K562 (cell line): ENCODE results near the gene BCAS1. TPM values are rescaled to one million over a fixed set of nuclear protein-coding genes. Genes with fewer than 3 reads are reported as not detected.

Experiments used
- ATAC-seq: fragments of 200-7000 bp; cut with Tn5 transposase; 3 replicates; pipeline ENCODE4 v1.9.1; 2020; ENCODE audit warnings: moderate library complexity
- BruUV-seq: library from RNA; stranded (reverse); fragments of 400-500 nt; replicated peaks from 2 replicates; lab custom pipeline; 2021; lab: Mats Ljungman, UMichigan
- CTCF ChIA-PET: fragments of 300-600 bp; formaldehyde crosslinking; extraction: SDS; loops from one replicate; lab custom pipeline; 2021; ENCODE audit warnings: low intra/inter-chr PET ratio; lab: Yijun Ruan, JAX
- POLR2A ChIA-PET: fragments of 300-600, 350-650 bp; sonication (Branson Sonifier 250); formaldehyde crosslinking; extraction: SDS; loops from one replicate; lab custom pipeline; 2021; ENCODE audit warnings: antibody characterized with exemption, inconsistent platforms; lab: Yijun Ruan, JAX
- DNase-seq, 4 experiments: peaks; one replicate each; pipeline versions ENCODE4 v3.0.0 to v3.0.0-alpha.2; 2011 to 2018; ENCODE audit warnings: low spot score in 3 of 4, mixed read lengths in 3 of 4; ENCODE audit errors: extremely low read depth in 1 of 4
- FAIRE-seq: peaks from 2 replicates; lab custom pipeline; 2011; peaks lifted over from hg19 to GRCh38; lab: Jason Lieb, UNC
- H2AFZ ChIP-seq: 2 replicates; pipeline ENCODE4 v1.6.0; 2011; ENCODE audit warnings: low read depth, low read length, control low read depth, inconsistent platforms
- H3K27ac ChIP-seq: fragments of 200-600 bp; 3 replicates; pipeline ENCODE4 v1.8.0; 2011; ENCODE audit warnings: low read depth, mild to moderate bottlenecking, control low read depth, inconsistent platforms, low read length, moderate library complexity, mixed read lengths; ENCODE audit errors: extremely low read depth
- H3K27me3 ChIP-seq, 2 experiments: fragments of 300-600 bp in 1 of 2; 2 replicates in 1 of 2; 3 replicates in 1 of 2; pipeline versions ENCODE4 v1.6.0 to v1.8.0; 2011; ENCODE audit warnings: inconsistent platforms in 2 of 2, low read length in 2 of 2, mild to moderate bottlenecking in 1 of 2, mixed read lengths in 1 of 2, moderate library complexity in 1 of 2; ENCODE audit not compliant: control insufficient read depth in 2 of 2, insufficient read depth in 2 of 2
- H3K36me3 ChIP-seq: fragments of 300-600 bp; 3 replicates; pipeline ENCODE4 v1.8.0; 2011; ENCODE audit warnings: mild to moderate bottlenecking, low read length, inconsistent platforms; ENCODE audit not compliant: control insufficient read depth, insufficient read depth
- H3K4me1 ChIP-seq, 2 experiments: fragments of 200-600 bp in 1 of 2; replicated peaks in 1 of 2; 2 replicates in 1 of 2; 3 replicates in 1 of 2; pipeline versions ENCODE4 v1.5.1 to v1.8.0; 2011; ENCODE audit warnings: inconsistent platforms in 2 of 2, low read length in 2 of 2, mild to moderate bottlenecking in 1 of 2, mixed read lengths in 1 of 2, moderate library complexity in 1 of 2; ENCODE audit not compliant: control insufficient read depth in 2 of 2, insufficient read depth in 2 of 2
- H3K4me2 ChIP-seq: 2 replicates; pipeline ENCODE4 v1.6.1; 2011; ENCODE audit warnings: low read length, control low read depth, inconsistent platforms, mixed read lengths; ENCODE audit not compliant: insufficient read depth
- H3K4me3 ChIP-seq: fragments of 200-600 bp; sonication (generic), shearing (Covaris generic); 2 replicates; pipeline ENCODE4 v1.5.1; 2016; ENCODE audit warnings: control low read depth, inconsistent platforms
- H3K79me2 ChIP-seq: fragments of 200-600 bp; 3 replicates; pipeline ENCODE4 v1.8.0; 2011; ENCODE audit warnings: low read length, inconsistent platforms; ENCODE audit not compliant: control insufficient read depth, insufficient read depth
- H3K9ac ChIP-seq, 2 experiments: 2 replicates each; pipeline versions ENCODE4 v1.6.0 to v1.6.1; 2011; ENCODE audit warnings: low read depth in 2 of 2, low read length in 2 of 2, control low read depth in 1 of 2, inconsistent platforms in 1 of 2, mild to moderate bottlenecking in 1 of 2, mixed read lengths in 1 of 2; ENCODE audit not compliant: insufficient read depth in 1 of 2
- H3K9me1 ChIP-seq: one replicate; pipeline ENCODE4 v1.6.0; 2011; ENCODE audit warnings: inconsistent platforms, mild to moderate bottlenecking, low read length, moderate library complexity; ENCODE audit not compliant: control insufficient read depth, insufficient read depth
- H3K9me3 ChIP-seq: replicated peaks from 2 replicates; pipeline ENCODE4 v1.5.1; 2011; ENCODE audit warnings: low read depth, low read length, inconsistent platforms; ENCODE audit not compliant: control insufficient read depth, insufficient read depth
- H4K20me1 ChIP-seq: replicated peaks from 2 replicates; pipeline ENCODE4 v1.6.1; 2011; ENCODE audit warnings: low read length, inconsistent platforms, mixed read lengths; ENCODE audit not compliant: control insufficient read depth, insufficient read depth
- ATF6 ChIP-seq: sonication (generic); formaldehyde crosslinking; IDR thresholded peaks from 2 replicates; pipeline ENCODE4 v1.4.0; 2020; ENCODE audit warnings: mild to moderate bottlenecking, missing genetic modification reagents
- BCLAF1 ChIP-seq, 2 experiments: fragments of 450-650 bp in 1 of 2; IDR thresholded peaks; 2 replicates each; pipeline ENCODE4 v1.6.1; 2011 to 2017; ENCODE audit warnings: low read depth in 2 of 2, antibody characterized with exemption in 1 of 2, borderline replicate concordance in 1 of 2, low read length in 1 of 2, mild to moderate bottlenecking in 1 of 2, mixed read lengths in 1 of 2; ENCODE audit not compliant: control insufficient read depth in 1 of 2
- C11orf30 ChIP-seq: fragments of 450-650 bp; IDR thresholded peaks from 2 replicates; pipeline ENCODE4 v1.6.1; 2016; ENCODE audit warnings: low read depth, mild to moderate bottlenecking
- CREM ChIP-seq: IDR thresholded peaks from 2 replicates; pipeline ENCODE4 v1.6.1; 2014; ENCODE audit warnings: antibody characterized with exemption, low read depth
- EGR1 ChIP-seq: fragments of 450-650 bp; conservative IDR thresholded peaks from 2 replicates; pipeline ENCODE4 v1.6.1; 2017; ENCODE audit warnings: mild to moderate bottlenecking
- ERF ChIP-seq: fragments of 450-650 bp; formaldehyde crosslinking; IDR thresholded peaks from 2 replicates; pipeline ENCODE4 v1.4.0; 2020; ENCODE audit warnings: mild to moderate bottlenecking, mixed read lengths
- FOXK2 ChIP-seq, 2 experiments: fragments of 450-650 bp; IDR thresholded peaks in 1 of 2; conservative IDR thresholded peaks in 1 of 2; 2 replicates each; pipeline ENCODE4 v1.6.1; 2016; ENCODE audit warnings: low read depth in 2 of 2, mild to moderate bottlenecking in 1 of 2
- POLR2AphosphoS2 ChIP-seq: IDR thresholded peaks from 2 replicates; pipeline ENCODE4 v1.6.1; 2012; ENCODE audit warnings: low read length, improper control_type of control experiment
- POU5F1 ChIP-seq: fragments of 150-350 bp; IDR thresholded peaks from 2 replicates; pipeline ENCODE4 v1.6.1; 2014; ENCODE audit warnings: borderline replicate concordance, low read length, low read depth, mild to moderate bottlenecking; ENCODE audit not compliant: partially characterized antibody
- ZKSCAN1 ChIP-seq: fragments of 150-350 bp; IDR thresholded peaks from 2 replicates; pipeline ENCODE4 v1.6.1; 2016; ENCODE audit warnings: low read depth, low read length
- ZNF316 ChIP-seq: fragments of 450-650 bp; IDR thresholded peaks from 2 replicates; pipeline ENCODE4 v1.6.1; 2016
- WGBS: fragments of 100-300 bp; shearing (Covaris generic); methylation state at CpG from one replicate; pipeline ENCODE4 v1.1.6; 2016; ENCODE audit warnings: low coverage, mixed read lengths; ENCODE audit not compliant: insufficient coverage; ENCODE audit errors: missing lambda C conversion rate; 5-methylcytosine and 5-hydroxymethylcytosine counted together
- in situ Hi-C: fragments of 300-500 bp; cut with MboI; formaldehyde crosslinking; loops from 4 replicates; pipeline ENCODE4 v1.15.0; 2018; ENCODE audit warnings: inconsistent platforms, mixed read lengths
- intact Hi-C: fragments of 100-400 bp; cut with micrococcal nuclease; formaldehyde crosslinking; loops from 2 replicates; pipeline ENCODE4 v1.14.2; 2022
- polyA plus RNA-seq, 8 experiments: library from polyadenylated mRNA; depleted of rRNA in 4 of 8; stranded (reverse) in 5 of 8; unstranded in 3 of 8; fragments of >200 nt; fragmentation: Nextera tagmentation in 2 of 8; fragmentation: Illumina TruSeq in 1 of 8; extraction: Ambion mirVana in 2 of 8; extraction: Trizol in 1 of 8; gene quantifications; 2 replicates each; pipeline versions ENCODE4 v1.2.1 to v1.2.3, GENCODE V29; 2011 to 2014; ENCODE audit warnings: inconsistent platforms in 1 of 8, missing spikeins in 1 of 8
- total RNA-seq, 7 experiments: library from RNA; depleted of rRNA in 6 of 7; stranded (reverse); fragments of >200 nt in 6 of 7; fragmentation: Illumina TruSeq in 2 of 7; extraction: Trizol in 2 of 7; gene quantifications; 2 replicates each; pipeline versions ENCODE4 v1.2.1 to v1.2.3, GENCODE V29; 2011 to 2021; ENCODE audit warnings: low replicate concordance in 1 of 7

BCAS1 gene
- total and polyA plus RNA-seq, 9 of the 15 experiments (the other 6 are each of a cell fraction or from before 2014, with no cell fraction given), result 0.18 to 2.3 (median 0.93) TPM

- FAIRE-seq (no peak), DNase-seq (no peak), ATAC-seq (no peak)
- peaks cover 17 to 26% of the 10 kb centered on the region in 2 experiments; a peak in 4 of 5 replicates for H3K4me1 ChIP-seq
- no peaks in the 10 kb centered on the region for H3K36me3 ChIP-seq
- H3K9ac ChIP-seq, result peak overlapping the region in 1 of 2 experiments; percentile 28; a peak in 1 of 4 replicates
- H3K9me1 ChIP-seq, result no peaks in the 10 kb centered on the region
- peak overlapping the region; percentile 67 for H2AFZ ChIP-seq
- no peaks in the 10 kb centered on the region for H3K79me2 ChIP-seq
- in situ Hi-C loops, result no loop called here
- ChIA-PET CTCF (no interaction called here), POLR2A (interaction anchor here (0.6 to 1.4 kb wide), 3 partner anchors 9 to 250 kb away, joined by 3 to 4 read pairs (median 4); no protein-coding TSS in a partner anchor)
- no peaks in the 10 kb centered on the region for H3K27me3 ChIP-seq
- no peak overlapping the region for H3K27ac ChIP-seq
- H4K20me1 ChIP-seq, result no peaks in the 10 kb centered on the region
- 74% methylated on average over 11 of the region's 11 CpGs for WGBS
- no peak overlapping the region for H3K4me3 ChIP-seq
- H3K9me3 ChIP-seq, result no peaks in the 10 kb centered on the region
- no peak overlapping the region for H3K4me2 ChIP-seq
- no TSS peak for BruUV-seq
- intact Hi-C loops, result no loop called here
- peak; percentile 70 for TF ChIP-seq ZNF316
- TF ChIP-seq POLR2AphosphoS2, result no peak
- TF ChIP-seq C11orf30, result peak; percentile 43
- no peak for TF ChIP-seq ATF6 (CRISPR knock-in tag)
- no peak for TF ChIP-seq POU5F1
- TF ChIP-seq BCLAF1 (IDR thresholded peaks at IDR 0.05; ENCODE audit: borderline replicate concordance in 1 of 2, control insufficient read depth in 1 of 2, low read depth in 2 of 2, low read length in 1 of 2), result 0 out of 4 replicates have a peak, but pooled peaks of 1 of the 2 experiments have one; percentile 76
- TF ChIP-seq ZKSCAN1, result no peak
- 0 out of 2 replicates have a peak, but pooled peaks have one; percentile 19 for TF ChIP-seq ERF (CRISPR knock-in tag)
- TF ChIP-seq CREM, result no peak
- TF ChIP-seq FOXK2 (conservative IDR thresholded peaks at IDR 0.05 in 1 of 2, IDR thresholded peaks at IDR 0.05 in 1 of 2; ENCODE audit: low read depth in 2 of 2), result no peak
- TF ChIP-seq EGR1, result 0 out of 2 replicates have a peak, but pooled peaks have one; percentile 15
Measured at GRCh38 chr20:53907968-53908751, 162.2 kb downstream of the BCAS1 start.
